HepG2 (cell line): ENCODE results near the gene TMEM198. TPM values are rescaled to one million over a fixed set of nuclear protein-coding genes. Genes with fewer than 3 reads are reported as not detected.

Experiments
- CBFB ChIP-seq: sonication (generic); formaldehyde crosslinking; IDR thresholded peaks from 2 replicates; pipeline ENCODE4 v1.4.0; 2020; ENCODE audit warnings: missing genetic modification reagents
- HNF4A ChIP-seq: sonication (generic); formaldehyde crosslinking; IDR thresholded peaks from 2 replicates; pipeline ENCODE4 v1.4.0; 2020; ENCODE audit warnings: missing genetic modification reagents
- RAD51 ChIP-seq: fragments of 450-650 bp; IDR thresholded peaks from 2 replicates; pipeline ENCODE4 v1.6.1; 2016; ENCODE audit warnings: borderline replicate concordance
- SOX5 ChIP-seq: IDR thresholded peaks from 2 replicates; pipeline ENCODE4 v1.6.1; 2016; ENCODE audit warnings: borderline replicate concordance
- TCF12 ChIP-seq, 2 experiments: fragments of 450-650 bp in 1 of 2; sonication (generic) in 1 of 2; formaldehyde crosslinking in 1 of 2; IDR thresholded peaks; 2 replicates each; pipeline versions ENCODE4 v1.6.1 to v1.8.0; 2017 to 2022; ENCODE audit warnings: antibody characterized with exemption in 1 of 2, mild to moderate bottlenecking in 1 of 2, missing genetic modification reagents in 1 of 2, moderate library complexity in 1 of 2
- ZMYM4 ChIP-seq: sonication (generic); formaldehyde crosslinking; IDR thresholded peaks from 2 replicates; pipeline ENCODE4 v1.8.1; 2023; ENCODE audit warnings: mild to moderate bottlenecking, missing genetic modification reagents
- ZNF282 ChIP-seq: fragments of 450-650 bp; IDR thresholded peaks from 2 replicates; pipeline ENCODE4 v1.6.1; 2018; ENCODE audit not compliant: partially characterized antibody
- ZNF296 ChIP-seq: sonication (generic); formaldehyde crosslinking; conservative IDR thresholded peaks from 2 replicates; pipeline ENCODE4 v1.5.0; 2020; ENCODE audit warnings: mild to moderate bottlenecking, missing genetic modification reagents
- ZNF431 ChIP-seq: sonication (generic); formaldehyde crosslinking; IDR thresholded peaks from 2 replicates; pipeline ENCODE4 v1.9.0; 2022; ENCODE audit warnings: missing genetic modification reagents, low read depth, mild to moderate bottlenecking, borderline replicate concordance
- polyA plus RNA-seq, 8 experiments: library from polyadenylated mRNA; depleted of rRNA in 3 of 8; stranded (reverse) in 7 of 8; unstranded in 1 of 8; fragments of >200 nt; fragmentation: Illumina TruSeq in 4 of 8; extraction: Trizol in 4 of 8; gene quantifications; 2 replicates each; pipeline versions ENCODE4 v1.2.1 to v1.2.3, GENCODE V29; 2011 to 2016; ENCODE audit warnings: low read depth in 4 of 8, missing spikeins in 1 of 8, mixed read lengths in 1 of 8; ENCODE audit not compliant: insufficient read depth in 1 of 8
- total RNA-seq, 5 experiments: library from RNA; depleted of rRNA; stranded (reverse); fragments of >200 nt; fragmentation: Illumina TruSeq; extraction: Trizol; gene quantifications; 2 replicates each; pipeline ENCODE4 v1.2.3, GENCODE V29; 2016; ENCODE audit warnings: low read depth in 1 of 5
- TF ChIP-seq, protein P1 (sequence below): sonication (generic); formaldehyde crosslinking; IDR thresholded peaks from 2 replicates; pipeline ENCODE4 v1.5.0; 2020; ENCODE audit warnings: mild to moderate bottlenecking, missing genetic modification reagents
- TF ChIP-seq, protein P2 (sequence below): sonication (generic); formaldehyde crosslinking; IDR thresholded peaks from 2 replicates; pipeline ENCODE4 v1.4.0; 2020; ENCODE audit warnings: missing genetic modification reagents
- TF ChIP-seq, protein P3 (sequence below): sonication (generic); formaldehyde crosslinking; IDR thresholded peaks from 2 replicates; pipeline ENCODE4 v1.5.0; 2020; ENCODE audit warnings: mild to moderate bottlenecking, missing genetic modification reagents, borderline replicate concordance

Gene TMEM198
- total and polyA plus RNA-seq, 2 of the 13 experiments (the other 11 are each of a cell fraction or from before 2014, with no cell fraction given): 17.3 to 23.5 TPM

DNA sequence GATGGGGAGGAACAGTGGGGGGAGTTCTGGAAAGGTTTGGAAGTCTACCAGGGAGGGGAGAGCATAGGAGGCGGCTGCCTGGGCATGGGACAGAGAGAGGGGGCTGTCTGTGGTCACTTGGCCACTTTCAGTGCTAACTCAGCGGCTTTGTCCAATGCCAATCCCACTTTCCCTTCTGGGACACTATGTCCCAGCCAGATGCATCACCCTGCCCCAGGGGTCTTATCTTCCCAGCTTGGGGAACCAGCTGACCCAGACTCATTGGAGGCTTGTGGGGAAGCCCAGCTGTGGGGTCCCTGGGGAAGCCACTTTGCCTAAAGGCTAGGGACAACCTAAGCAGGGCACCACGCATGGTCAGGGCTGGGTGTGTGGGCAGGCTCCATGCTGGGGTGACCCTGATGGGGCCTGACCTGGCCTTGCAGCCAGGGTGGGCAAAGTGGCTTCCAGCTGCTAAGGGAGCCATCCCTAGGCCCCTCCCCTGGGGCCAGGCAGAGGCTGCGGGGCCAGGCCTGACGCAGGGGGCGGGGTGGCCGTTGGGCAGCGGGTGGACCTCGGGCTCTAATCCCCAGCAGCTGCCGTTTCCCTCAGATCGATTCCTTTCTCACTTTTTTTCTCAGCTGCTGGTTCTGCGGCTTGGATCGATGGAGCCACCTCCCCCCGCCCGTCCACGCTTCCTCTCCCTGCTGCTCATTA is 31.2 kb upstream of the TMEM198 start (continued):
- TF ChIP-seq ZMYM4 (peak; percentile 41; the same call in 1 of the 2 replicates), ZNF296 (peak; percentile 87; the same call in 1 of the 2 replicates), HNF4A (peak; percentile 39), ZNF431 (CRISPR knock-in tag) (no peak), TCF12 (IDR thresholded peaks at IDR 0.05) (no peak), TCF12 (CRISPR knock-in tag; IDR thresholded peaks at IDR 0.05) (no peak), CBFB (CRISPR knock-in tag) (no peak), RAD51 (no peak), SOX5 (CRISPR knock-in tag) (no peak), ZNF282 (no peak)
- TF ChIP-seq, protein P1, sequence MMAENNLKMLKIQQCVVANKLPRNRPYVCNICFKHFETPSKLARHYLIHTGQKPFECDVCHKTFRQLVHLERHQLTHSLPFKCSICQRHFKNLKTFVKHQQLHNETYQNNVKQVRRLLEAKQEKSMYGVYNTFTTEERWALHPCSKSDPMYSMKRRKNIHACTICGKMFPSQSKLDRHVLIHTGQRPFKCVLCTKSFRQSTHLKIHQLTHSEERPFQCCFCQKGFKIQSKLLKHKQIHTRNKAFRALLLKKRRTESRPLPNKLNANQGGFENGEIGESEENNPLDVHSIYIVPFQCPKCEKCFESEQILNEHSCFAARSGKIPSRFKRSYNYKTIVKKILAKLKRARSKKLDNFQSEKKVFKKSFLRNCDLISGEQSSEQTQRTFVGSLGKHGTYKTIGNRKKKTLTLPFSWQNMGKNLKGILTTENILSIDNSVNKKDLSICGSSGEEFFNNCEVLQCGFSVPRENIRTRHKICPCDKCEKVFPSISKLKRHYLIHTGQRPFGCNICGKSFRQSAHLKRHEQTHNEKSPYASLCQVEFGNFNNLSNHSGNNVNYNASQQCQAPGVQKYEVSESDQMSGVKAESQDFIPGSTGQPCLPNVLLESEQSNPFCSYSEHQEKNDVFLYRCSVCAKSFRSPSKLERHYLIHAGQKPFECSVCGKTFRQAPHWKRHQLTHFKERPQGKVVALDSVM: no peak
- TF ChIP-seq, protein P2, sequence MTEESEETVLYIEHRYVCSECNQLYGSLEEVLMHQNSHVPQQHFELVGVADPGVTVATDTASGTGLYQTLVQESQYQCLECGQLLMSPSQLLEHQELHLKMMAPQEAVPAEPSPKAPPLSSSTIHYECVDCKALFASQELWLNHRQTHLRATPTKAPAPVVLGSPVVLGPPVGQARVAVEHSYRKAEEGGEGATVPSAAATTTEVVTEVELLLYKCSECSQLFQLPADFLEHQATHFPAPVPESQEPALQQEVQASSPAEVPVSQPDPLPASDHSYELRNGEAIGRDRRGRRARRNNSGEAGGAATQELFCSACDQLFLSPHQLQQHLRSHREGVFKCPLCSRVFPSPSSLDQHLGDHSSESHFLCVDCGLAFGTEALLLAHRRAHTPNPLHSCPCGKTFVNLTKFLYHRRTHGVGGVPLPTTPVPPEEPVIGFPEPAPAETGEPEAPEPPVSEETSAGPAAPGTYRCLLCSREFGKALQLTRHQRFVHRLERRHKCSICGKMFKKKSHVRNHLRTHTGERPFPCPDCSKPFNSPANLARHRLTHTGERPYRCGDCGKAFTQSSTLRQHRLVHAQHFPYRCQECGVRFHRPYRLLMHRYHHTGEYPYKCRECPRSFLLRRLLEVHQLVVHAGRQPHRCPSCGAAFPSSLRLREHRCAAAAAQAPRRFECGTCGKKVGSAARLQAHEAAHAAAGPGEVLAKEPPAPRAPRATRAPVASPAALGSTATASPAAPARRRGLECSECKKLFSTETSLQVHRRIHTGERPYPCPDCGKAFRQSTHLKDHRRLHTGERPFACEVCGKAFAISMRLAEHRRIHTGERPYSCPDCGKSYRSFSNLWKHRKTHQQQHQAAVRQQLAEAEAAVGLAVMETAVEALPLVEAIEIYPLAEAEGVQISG (CRISPR knock-in tag): peak; percentile 38; the same call in 1 of the 2 replicates
- TF ChIP-seq, protein P3, sequence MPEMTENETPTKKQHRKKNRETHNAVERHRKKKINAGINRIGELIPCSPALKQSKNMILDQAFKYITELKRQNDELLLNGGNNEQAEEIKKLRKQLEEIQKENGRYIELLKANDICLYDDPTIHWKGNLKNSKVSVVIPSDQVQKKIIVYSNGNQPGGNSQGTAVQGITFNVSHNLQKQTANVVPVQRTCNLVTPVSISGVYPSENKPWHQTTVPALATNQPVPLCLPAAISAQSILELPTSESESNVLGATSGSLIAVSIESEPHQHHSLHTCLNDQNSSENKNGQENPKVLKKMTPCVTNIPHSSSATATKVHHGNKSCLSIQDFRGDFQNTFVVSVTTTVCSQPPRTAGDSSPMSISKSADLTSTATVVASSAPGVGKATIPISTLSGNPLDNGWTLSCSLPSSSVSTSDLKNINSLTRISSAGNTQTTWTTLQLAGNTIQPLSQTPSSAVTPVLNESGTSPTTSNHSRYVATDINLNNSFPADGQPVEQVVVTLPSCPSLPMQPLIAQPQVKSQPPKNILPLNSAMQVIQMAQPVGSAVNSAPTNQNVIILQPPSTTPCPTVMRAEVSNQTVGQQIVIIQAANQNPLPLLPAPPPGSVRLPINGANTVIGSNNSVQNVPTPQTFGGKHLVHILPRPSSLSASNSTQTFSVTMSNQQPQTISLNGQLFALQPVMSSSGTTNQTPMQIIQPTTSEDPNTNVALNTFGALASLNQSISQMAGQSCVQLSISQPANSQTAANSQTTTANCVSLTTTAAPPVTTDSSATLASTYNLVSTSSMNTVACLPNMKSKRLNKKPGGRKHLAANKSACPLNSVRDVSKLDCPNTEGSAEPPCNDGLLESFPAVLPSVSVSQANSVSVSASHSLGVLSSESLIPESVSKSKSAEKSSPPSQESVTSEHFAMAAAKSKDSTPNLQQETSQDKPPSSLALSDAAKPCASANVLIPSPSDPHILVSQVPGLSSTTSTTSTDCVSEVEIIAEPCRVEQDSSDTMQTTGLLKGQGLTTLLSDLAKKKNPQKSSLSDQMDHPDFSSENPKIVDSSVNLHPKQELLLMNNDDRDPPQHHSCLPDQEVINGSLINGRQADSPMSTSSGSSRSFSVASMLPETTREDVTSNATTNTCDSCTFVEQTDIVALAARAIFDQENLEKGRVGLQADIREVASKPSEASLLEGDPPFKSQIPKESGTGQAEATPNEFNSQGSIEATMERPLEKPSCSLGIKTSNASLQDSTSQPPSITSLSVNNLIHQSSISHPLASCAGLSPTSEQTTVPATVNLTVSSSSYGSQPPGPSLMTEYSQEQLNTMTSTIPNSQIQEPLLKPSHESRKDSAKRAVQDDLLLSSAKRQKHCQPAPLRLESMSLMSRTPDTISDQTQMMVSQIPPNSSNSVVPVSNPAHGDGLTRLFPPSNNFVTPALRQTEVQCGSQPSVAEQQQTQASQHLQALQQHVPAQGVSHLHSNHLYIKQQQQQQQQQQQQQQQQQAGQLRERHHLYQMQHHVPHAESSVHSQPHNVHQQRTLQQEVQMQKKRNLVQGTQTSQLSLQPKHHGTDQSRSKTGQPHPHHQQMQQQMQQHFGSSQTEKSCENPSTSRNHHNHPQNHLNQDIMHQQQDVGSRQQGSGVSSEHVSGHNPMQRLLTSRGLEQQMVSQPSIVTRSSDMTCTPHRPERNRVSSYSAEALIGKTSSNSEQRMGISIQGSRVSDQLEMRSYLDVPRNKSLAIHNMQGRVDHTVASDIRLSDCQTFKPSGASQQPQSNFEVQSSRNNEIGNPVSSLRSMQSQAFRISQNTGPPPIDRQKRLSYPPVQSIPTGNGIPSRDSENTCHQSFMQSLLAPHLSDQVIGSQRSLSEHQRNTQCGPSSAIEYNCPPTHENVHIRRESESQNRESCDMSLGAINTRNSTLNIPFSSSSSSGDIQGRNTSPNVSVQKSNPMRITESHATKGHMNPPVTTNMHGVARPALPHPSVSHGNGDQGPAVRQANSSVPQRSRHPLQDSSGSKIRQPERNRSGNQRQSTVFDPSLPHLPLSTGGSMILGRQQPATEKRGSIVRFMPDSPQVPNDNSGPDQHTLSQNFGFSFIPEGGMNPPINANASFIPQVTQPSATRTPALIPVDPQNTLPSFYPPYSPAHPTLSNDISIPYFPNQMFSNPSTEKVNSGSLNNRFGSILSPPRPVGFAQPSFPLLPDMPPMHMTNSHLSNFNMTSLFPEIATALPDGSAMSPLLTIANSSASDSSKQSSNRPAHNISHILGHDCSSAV: no peak
